HG02642 (cell line): ENCODE measurements around the gene PCDHB4.
"Not testable (repeated sequence)": the region's sequence is repeated elsewhere in the genome, so short reads cannot be mapped to it uniquely, and the experiment has no call there.

Experiments
- ATAC-seq: cut with Tn5 transposase; IDR thresholded peaks from one replicate; pipeline ENCODE4 v1.9.1; 2021; ENCODE audit warnings: mild to moderate bottlenecking; ENCODE audit not compliant: unreplicated experiment, poor library complexity

PCDHB4 gene

GRCh38 chr5:141149812-141150211 is 28.2 kb downstream of the PCDHB4 start, which contains the start of gene PCDHB6:
PCDHB6 (plus strand) TSS chr5:141150057; CDS start chr5:141150258, 201 bp downstream.
- ATAC-seq: no peak

- ATAC-seq: no peak
Measured at GRCh38 chr5:141150224-141150992, 28.8 kb downstream of the PCDHB4 start.

GRCh38 chr5:141150993-141151325 is 29.3 kb downstream of the PCDHB4 start:
- no peak for ATAC-seq

- ATAC-seq: not testable (repeated sequence)
Measured at GRCh38 chr5:141151632-141152031, 30.0 kb downstream of the PCDHB4 start.

- ATAC-seq: not testable (repeated sequence)
Measured at GRCh38 chr5:141152096-141152495, 30.5 kb downstream of the PCDHB4 start.

- no peak for ATAC-seq
Measured at GRCh38 chr5:141155540-141156374, 34.1 kb downstream of the PCDHB4 start.

GRCh38 chr5:141157356-141157755 is 35.7 kb downstream of the PCDHB4 start:
- not testable (repeated sequence) for ATAC-seq

GRCh38 chr5:141157901-141158300 is 36.3 kb downstream of the PCDHB4 start:
- not testable (repeated sequence) for ATAC-seq

- no peak for ATAC-seq
Measured at GRCh38 chr5:141172381-141173204, 51.0 kb downstream of the PCDHB4 start, which contains the start of gene PCDHB7. PCDHB7 (plus strand) TSS chr5:141172644; CDS start chr5:141172836, 192 bp downstream.

GRCh38 chr5:141174291-141175104 is 52.9 kb downstream of the PCDHB4 start:
- ATAC-seq: not testable (repeated sequence)
